Activated CD8-positive, alpha-beta memory T cell treated with anti-CD3 and anti-CD28 coated beads, Interleukin-2, amount 50 U/mL, for 1 hour (primary cell): ENCODE data around the gene GADD45GIP1.

Source experiments
- DNase-seq: peaks from one replicate; pipeline ENCODE4 v3.0.0-alpha.2; 2020; ENCODE audit errors: extremely low read depth

The GADD45GIP1 gene

GRCh38 chr19:12907166-12907565, 49.9 kb downstream of the GADD45GIP1 start:
- DNase-seq = no peak
